Limb (tissue), 2 donors: ENCODE results near the gene ARSA.
"Not testable (repeated sequence)": the region's sequence is repeated elsewhere in the genome, so short reads cannot be mapped to it uniquely, and the experiment has no call there.

Source experiments
- DNase-seq, 2 donors: peaks; one replicate each; pipeline ENCODE4 v3.0.0-alpha.2; 2016; ENCODE audit errors: extremely low spot score in 2 of 2

ARSA gene

DNA sequence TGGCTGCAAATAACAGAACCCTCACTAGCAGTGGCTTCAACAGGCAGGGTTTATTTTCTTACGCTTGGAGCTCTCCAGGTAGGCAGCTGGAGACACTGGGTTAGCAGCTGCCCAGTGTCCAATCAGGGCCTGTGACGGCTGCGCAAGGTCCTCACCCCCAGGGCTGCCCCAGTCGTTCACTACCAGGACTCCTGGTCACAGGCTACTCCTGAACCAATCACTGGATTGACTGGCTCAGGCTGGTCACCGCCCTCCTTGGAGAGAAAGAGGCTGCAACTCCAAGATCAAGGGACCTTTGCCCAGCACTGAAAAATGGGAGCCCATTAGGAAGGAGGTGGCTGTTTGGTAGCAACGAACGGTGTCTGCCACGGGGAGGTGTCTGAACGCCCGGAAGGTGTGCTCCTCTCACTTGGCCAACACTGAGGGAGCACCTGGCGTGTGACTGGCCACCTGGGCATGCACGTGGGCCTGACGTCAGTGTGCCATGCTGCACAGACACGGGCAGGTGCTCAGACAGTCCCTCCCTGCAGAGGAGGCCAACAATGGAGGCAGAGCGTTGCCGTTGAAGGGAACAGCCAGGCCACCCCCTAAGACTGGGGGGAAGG, 5.1 kb downstream of the ARSA start:
- no peak for DNase-seq

DNA sequence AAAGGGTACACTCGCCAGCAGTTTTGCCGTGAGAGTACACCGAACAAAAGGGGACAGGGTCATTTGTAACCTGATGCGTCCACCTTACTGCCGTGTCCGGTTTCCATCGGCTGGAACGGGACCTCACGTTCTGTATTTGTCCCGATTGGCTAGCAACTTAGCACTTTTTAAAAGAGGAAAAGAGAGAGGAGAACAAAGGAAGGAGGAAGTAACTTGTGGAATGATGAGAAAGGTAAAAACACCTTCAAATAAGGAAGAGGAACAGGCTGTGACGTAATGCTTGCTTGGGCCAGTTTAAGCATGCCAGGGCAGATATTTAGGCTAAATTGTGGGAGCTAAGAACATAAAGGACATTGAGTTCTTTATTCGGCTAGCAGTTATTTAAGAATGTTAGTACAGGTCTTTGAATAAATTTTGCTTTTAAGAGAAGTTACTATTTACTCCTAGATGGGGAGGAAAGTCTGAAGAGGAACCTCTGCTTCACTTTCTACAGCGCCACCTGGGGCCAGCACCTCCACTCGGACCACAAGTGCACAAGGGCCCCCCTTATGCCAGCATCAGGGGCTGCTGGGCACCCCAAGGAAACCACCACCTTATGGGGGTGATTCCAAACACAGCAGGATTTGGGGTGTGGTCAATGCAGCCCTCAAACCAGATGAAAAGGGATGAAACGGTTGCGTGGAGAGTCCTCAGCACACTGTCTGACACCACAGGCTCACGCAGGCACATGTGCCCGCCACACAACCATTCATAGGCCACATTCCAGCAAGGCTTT, 5.8 kb downstream of the ARSA start:
- DNase-seq = no peak

DNA sequence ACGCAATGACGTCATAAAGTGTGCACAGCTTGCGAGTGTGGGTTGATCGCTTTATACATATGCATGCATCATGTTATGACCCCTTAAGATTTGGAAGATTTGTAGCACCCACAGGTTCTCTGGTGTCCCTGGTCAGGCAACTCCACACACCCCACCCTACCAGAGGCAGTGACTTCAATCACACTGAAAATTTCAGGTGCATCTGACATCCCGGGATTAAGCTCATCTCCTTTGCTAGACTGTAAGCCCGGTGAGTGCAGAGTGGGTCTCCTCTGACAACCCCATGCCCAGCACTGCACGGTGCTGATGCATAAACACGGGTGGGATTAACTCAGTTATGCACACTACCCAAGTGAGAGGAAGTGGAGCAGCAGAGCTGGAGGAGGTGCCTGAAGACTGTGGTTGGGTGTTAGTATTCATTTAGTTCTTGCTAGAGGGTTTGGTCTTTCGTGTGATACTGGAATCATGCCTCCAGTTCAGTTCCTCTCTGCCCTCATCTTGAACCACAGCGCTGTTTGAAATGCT, 6.5 kb downstream of the ARSA start:
- DNase-seq = no peak

DNA sequence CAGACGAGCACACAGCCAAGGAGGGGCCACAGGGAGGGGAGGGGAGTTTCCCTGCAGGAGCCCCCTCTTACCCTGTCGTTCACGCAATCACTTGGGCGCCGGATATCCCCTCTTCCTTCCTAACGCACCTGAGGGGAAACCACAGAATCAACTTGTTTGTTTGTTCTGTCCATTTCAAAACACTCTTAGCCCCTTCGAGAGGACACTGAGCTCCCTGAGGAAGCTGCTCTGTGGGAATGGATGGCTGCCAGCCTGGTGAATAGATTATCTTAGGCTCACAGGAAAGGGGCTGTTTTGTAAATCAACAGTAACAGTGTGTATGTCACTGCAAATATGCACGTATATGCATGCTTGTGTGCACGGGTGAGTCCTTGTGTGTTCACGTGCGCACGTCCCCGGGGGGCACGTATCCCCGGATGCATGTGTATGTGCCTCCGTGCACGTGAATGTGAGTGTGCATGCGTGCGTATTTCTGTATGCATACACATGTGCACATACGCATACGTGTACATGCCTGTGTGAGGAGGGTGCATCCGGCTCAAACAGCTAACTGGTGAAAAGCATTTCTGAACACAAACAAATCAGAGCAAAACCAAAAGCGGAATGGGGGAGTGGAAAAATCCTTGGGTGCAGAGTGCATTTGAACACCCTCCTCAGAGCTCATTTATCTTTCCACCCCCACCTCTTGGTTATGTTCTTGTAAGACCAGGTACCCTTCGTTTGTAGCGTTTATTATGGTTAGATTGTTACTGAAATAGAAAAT, 7.2 kb downstream of the ARSA start:
- peak in 1 of 2 donors; percentile 90 for DNase-seq

DNA sequence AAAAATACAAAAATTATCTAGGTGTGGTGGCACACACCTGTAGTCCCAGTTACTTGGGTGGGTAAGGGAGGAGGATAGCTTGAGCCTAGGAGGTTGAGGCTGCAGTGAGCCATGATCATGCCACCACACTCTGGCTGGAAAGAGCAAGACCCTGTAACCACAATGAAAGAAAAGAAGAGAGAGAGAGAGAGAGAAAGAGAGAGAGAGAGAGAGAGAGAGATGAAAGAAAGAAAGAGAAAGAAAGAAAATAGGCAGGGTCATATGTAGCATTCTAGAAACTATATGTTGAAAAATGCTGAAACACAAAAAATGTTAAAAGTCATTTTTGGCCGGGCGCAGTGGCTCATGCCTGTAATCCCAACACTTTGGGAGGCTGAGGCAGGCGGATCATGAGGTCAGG, 13.7 kb downstream of the ARSA start:
- not testable (repeated sequence) for DNase-seq

DNA sequence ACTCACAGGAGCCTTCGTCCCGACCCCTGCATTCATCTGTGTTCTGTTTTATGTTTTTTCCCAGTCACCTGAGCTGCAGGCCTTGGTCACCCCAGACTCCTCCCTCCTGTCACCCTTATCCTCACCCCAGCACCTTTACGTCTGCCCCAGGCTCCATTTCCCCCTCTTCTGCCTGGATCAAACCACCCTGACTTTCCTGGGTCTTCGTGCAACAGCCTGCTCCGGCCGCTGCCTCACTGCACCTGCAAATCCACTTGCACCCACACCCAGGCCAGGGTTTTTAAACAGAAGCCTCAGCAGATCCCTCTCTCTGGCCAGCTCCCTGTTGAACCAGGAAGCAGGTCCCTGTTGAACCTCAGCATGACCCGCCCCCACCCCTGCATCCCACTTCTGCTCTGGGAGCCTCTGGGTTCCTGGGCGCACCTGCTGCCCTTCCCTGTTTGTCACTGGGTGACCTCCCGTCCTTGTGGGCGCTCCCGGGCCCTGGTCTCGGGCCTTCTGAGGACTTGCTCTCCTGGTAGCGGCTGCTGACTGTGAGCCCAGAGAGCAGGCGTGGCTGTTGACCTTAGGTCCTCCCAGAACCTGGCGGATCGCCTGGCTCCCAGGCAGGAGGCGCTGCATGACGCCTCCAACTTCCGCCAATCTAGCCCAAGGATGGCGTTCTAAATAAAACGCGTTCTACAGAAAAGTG, 14.5 kb downstream of the ARSA start:
- no peak for DNase-seq

DNA sequence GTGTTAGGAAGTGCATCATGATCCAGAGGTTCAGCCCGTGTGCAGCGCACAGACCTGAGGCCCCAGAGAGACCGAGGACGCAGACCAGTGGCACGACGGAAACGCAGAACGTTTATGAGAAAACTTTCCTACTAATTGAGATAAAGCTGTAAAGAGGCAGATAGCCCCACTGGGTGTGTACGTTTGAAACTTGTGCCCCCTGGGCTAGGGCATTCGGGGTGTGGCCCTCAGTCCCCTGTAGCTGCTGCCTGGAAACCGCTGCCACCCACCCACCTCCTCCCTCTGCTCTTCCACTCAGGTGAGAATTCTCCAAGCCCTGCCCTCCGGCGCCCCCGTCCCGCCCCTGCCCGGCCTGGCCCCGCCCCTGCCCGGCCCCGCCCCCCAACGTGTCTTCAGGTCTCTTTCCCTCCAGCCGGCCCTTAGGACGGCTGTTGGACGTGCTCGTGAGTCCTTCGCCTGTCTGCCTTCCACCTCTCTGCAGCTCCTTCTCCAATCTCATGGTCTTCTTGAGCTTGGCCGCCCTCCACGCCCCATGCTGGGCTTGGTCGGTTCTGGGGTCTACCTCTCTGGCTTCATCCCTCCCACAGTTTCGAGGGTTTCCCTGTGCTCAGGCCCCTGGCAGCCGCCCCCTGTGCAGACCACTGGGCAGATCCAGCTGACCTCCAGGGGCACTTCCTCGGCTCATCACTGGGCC, 15.3 kb downstream of the ARSA start:
- no peak for DNase-seq

DNA sequence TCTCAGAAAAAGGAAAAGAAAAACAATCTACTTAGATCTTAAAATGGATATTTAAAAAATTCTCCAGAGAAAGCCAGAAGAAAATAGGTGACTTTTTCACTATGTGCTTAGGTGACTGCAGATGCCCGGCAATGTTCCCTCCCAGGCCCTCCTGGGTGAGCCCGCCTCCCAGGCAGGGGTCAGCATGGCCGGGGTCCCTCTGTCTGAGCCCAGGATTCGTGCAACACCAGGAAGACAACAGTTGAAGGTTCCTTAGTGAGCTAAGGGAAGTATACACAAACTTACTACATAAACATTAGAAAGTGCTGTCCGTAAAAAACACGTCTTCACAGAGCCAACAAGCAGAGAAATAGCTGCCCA, 15.8 kb downstream of the ARSA start:
- DNase-seq = no peak

DNA sequence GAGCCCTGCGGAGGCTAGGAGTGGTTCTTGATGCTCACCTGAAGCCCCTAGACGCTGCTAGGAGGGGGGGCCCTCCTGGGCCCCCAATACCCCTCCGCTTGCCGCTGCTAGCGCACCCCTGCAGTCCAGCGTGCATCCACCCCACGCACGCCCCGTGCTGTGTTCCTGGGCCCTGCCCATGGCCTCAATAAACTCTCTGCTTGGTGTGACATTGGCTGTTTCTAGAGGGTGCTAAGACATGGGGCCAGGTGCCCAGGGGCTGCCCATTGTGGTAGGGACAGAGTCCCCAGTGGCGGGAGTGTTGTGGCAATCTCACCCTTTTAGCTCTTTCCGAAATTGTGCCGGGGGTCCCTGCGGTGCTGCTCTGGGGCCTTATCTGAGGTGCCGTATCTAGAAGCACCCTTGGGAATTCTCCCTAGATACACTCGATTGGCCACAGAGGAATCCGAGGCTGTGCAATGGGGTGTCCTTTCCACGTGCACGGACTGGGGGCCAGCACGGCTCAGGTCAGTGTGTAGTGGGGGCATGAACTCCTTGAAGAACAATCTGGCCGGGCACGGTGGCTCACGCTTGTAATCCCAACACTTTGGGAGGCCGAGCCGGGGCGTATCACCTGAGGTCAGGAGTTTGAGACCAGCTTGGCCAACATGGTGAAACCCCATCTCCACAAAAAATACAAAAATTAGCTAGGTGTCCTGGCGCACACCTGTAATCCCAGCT, 16.5 kb downstream of the ARSA start:
- no peak for DNase-seq

DNA sequence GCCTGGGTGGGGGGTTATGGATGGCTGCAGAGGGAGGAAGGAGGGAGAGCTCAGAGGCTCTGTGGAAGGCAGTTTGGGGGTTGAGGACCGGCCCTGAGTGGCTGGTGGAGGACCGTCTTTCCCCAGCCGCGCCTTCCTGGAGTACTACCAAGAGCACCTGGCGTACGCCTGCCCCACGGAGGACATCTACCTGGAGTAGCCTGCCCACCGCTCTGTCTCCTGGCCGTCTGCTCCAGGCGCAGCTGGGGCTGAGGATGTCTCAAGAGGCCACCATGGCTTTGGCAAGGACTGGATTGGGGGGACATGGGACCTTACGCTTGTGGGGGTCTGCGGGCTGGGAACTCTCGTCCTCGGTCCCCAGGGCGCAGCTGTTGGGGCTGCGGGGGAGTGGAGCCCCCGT, 17.4 kb downstream of the ARSA start:
- no peak for DNase-seq

DNA sequence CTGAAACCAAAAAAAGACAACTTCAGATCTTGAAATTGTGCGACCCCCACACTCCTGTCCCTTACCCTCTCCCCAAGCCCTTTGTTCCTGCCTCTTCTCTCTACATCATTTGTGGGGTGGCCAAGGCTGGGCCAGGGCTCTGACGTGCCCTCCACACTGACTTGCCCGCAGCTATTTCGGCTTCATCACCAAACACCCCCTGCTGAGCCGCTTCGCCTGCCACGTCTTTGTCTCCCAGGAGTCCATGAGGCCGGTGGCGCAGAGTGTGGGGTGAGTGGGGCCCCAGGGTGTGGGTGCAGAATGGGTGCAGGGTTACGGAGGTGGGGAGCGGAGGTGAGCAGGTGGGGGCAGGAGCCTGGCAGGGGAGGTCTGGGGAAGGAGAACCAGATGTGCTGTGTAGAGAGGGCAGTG, 17.9 kb downstream of the ARSA start:
- DNase-seq = no peak

DNA sequence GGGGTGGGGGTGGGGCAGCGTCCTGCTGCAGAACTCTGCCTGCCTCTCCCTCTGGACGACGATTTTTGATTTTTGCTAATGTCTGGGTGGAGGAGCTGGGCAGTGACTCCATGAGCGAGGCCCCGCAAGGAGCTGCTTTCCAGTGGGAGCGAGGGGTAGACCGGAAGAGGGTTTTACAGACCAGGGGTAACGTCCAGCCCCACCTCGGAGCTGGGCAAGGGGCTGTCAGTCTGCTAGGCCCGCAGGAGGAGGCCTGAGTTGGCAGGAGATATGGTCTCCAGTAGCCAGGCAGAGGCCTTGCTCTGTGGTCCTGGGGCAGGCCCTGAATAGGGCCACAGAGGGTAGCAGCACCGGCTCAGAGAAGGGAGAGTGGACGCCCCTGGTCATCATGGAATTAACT, 18.4 kb downstream of the ARSA start:
- no peak for DNase-seq

DNA sequence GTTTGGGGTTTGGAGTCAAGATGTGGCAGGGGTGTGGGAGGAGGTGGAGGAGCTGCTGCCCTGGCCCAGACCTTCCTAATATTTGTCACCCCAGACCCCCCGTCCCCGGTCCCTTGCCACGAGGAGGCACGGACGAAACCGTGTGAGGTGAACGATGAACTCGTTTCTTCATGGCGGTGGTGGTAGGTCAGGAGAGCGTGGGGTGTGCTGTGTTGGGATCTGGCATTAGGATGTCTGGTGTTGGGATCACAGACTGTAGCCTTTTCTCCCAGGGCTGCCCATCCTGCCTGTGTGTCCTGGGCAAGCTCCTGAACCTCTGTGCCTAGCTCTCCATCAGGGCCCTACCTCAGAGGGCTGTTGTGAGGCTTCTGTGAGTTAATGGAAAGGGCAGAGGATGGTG, 19.0 kb downstream of the ARSA start:
- no peak for DNase-seq

DNA sequence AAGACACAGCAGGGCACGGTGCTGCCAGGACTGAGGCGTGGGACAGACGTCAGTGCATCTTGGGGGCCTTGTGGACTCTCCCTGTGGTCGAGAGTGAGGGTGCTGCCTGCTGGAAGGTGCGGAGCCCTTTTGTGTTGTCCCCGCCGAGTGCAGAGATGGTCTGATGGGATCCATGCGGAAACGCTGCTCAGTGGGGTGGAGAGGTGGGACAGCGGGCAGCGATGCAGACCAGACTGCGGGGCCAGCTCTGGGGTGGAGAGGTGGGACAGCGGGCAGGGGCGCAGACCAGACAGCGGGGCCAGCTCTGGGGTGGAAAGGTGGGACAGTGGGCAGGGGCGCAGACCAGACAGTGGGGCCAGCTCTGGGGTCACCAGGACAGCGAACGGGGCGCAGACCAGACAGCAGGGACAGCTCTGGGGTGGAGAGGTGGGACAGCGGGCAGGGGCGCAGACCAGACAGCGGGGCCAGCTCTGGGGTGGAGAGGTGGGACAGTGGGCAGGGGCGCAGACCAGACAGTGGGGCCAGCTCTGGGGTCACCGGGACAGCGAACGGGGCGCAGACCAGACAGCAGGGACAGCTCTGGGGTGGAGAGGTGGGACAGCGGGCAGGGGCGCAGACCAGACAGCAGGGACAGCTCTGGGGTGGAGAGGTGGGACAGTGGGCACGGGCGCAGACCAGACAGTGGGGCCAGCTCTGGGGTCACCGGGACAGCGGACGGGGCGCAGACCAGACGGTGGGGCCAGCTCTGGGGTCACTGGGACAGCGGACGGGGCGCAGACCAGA, 19.7 kb downstream of the ARSA start:
- DNase-seq = not testable (repeated sequence)

DNA sequence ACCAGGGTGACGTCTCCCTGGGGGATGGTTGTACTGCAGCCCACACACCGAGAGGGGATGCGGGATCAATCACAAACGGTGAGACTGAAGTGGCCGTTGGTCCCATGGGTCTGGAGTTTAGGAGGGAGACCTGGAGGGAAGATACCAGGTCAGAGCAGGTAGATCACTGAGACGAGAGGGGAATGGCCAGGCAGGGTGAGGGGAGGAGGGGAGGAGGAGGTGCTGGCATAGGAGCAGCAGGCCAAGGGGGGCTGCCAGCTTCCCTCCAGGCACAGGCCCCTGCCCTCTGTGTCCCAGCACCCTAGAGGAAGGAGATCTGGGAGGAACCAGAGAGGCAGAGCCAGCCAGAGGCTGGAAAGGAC, 20.3 kb downstream of the ARSA start:
- DNase-seq = no peak

DNA sequence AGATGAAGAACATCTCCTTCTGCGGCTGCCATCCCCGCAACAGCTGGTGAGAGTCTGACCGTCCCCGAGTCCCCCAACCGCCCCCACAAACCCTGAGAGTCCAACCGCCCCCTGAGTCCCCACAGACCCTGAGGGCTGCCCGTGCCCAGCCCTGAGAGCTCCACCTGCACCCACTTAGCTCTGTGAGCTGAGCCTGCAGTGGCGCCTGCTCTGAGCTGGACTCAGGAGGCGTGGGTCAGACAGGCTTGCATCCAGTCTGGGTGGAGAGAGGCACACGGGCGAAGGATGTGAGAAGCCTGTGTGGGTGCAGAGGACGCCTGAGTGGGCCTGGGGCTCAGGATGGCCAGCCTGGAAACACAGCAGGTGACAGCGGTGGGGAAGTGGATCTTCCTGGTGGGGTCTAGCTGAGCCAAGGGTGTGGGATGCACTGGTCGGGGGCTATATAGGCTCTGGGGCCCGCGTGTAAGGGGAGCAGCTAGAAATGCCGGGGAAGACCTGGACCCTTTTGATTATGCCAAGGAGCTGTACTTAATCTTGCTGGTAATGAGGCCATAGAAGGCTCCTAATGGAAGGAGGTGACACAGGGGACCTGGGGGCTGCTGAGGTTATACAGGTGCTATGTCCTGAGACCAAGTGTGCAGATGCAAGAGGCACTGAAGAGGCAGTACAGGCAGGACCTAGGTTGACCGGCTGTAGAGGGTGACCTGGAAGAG, 20.9 kb downstream of the ARSA start:
- no peak for DNase-seq

DNA sequence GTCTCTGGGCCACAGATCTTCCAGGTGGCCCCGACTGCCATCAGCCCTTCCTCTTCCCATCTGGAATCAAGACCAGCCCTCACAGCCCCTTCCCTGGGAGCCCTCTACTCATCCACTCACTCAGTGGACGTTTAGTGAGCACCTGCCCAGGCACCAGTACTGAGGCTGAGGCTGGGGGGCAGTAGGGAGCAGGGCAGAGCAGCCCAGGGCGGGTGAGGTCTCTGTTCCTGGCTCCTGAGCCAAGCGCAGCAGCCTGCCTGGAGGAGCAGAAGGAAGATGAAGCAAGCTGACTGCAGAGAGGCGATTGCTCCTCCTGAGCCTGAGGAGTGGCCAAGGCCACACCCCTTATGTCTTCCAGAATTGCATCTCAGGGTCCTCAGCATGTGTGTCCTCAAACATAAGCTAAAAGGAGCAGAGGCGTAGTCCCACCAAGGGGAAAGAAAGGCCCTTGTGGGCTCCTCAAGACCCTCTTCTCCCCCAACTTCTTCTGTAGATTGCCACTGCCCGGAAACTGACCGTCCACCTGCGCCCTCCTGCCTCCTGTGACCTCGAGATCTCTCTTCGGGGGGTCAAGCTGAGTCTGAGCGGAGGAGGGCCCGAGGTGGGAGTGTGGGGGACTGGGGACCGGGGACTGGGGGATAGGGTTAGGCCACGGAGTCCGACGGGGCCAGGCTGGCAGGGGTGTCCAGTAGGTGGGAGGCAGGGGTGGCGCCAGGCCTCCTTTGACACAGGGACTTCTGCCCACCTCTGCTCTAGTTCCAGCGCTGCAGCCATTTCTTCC, 21.6 kb downstream of the ARSA start:
- DNase-seq = no peak

DNA sequence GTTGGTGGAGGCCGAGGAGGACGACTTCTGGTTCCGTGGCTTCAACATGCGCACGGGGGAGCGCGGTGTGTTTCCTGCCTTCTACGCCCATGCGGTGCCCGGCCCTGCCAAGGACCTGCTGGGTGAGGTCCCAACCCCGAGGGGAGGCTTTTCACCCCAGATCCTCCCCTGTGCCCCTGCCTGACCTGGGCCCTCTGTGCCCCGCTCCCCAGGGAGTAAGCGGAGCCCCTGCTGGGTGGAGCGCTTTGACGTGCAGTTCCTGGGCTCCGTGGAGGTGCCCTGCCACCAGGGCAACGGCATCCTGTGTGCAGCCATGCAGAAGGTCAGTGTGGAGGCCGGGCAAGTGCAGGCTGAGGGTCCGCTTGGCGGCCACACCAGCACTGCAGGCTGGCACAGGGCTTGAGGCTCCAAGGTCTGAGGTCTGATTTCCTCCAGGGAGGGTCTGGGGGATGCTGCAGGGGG, 22.3 kb downstream of the ARSA start:
- no peak for DNase-seq
